A673 (cell line): Measurements from ENCODE around the gene SPATA1.

Source experiments
- EZH2 ChIP-seq: fragments of 200-600 bp; sonication (generic); IDR thresholded peaks from 2 replicates; pipeline ENCODE4 v1.6.1; 2017; ENCODE audit warnings: borderline replicate concordance, low read depth, mild to moderate bottlenecking, mixed read lengths, antibody characterized with exemption, low read length; ENCODE audit not compliant: poor library complexity, severe bottlenecking
- TF ChIP-seq, protein P1 (sequence below): fragments of 300-800, 200-600 bp; sonication (generic); conservative IDR thresholded peaks from 2 replicates; pipeline ENCODE4 v1.5.1; 2017; ENCODE audit warnings: low read depth, mild to moderate bottlenecking, antibody characterized with exemption, low read length, moderate library complexity, mixed read lengths

DNA sequence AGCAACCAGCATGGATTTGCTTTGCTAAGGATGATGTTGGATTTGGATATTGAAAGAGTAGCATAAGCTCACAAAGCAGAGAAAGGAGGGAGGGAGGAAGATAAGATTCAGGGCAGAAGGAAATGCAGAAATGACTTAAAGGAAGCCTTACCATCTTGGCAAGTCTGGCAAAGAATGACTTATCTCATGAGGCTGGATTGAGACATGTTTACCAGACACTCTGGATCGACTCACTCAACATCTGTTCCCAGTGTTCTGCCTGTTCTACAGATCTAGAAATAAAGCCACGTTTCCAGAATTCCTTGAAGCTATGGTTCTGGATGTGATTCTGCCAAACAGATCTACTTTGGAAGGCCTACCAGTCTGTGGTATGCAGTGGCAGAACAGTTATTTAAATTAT is 106.8 kb downstream of the SPATA1 start:
- TF ChIP-seq, protein P1, sequence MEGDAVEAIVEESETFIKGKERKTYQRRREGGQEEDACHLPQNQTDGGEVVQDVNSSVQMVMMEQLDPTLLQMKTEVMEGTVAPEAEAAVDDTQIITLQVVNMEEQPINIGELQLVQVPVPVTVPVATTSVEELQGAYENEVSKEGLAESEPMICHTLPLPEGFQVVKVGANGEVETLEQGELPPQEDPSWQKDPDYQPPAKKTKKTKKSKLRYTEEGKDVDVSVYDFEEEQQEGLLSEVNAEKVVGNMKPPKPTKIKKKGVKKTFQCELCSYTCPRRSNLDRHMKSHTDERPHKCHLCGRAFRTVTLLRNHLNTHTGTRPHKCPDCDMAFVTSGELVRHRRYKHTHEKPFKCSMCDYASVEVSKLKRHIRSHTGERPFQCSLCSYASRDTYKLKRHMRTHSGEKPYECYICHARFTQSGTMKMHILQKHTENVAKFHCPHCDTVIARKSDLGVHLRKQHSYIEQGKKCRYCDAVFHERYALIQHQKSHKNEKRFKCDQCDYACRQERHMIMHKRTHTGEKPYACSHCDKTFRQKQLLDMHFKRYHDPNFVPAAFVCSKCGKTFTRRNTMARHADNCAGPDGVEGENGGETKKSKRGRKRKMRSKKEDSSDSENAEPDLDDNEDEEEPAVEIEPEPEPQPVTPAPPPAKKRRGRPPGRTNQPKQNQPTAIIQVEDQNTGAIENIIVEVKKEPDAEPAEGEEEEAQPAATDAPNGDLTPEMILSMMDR: no peak
- no peak for TF ChIP-seq EZH2
